Bronchial epithelial cell (primary cell): ENCODE data around the gene ZNF638. TPM values are rescaled to one million over a fixed set of nuclear protein-coding genes. Genes with fewer than 3 reads are reported as not detected.

Experiments used
- DNase-seq: peaks from one replicate; pipeline ENCODE4 v3.0.0-alpha.2; 2010; ENCODE audit warnings: low read depth
- FAIRE-seq: peaks from 2 replicates; lab custom pipeline; 2011; peaks lifted over from hg19 to GRCh38; lab: Jason Lieb, UNC
- H3K27me3 ChIP-seq: 2 replicates; pipeline ENCODE4 v1.5.1; 2011; ENCODE audit warnings: low read length; ENCODE audit not compliant: control insufficient read depth, insufficient read depth
- H3K36me3 ChIP-seq: 2 replicates; pipeline ENCODE4 v1.5.1; 2011; ENCODE audit warnings: low read length; ENCODE audit not compliant: control insufficient read depth, insufficient read depth
- H3K4me3 ChIP-seq: 2 replicates; pipeline ENCODE4 v1.5.1; 2011; ENCODE audit warnings: mild to moderate bottlenecking, low read depth, low read length, control low read depth
- total RNA-seq: library from RNA; depleted of rRNA; stranded (reverse); fragments of >200 nt; gene quantifications from 2 replicates; pipeline ENCODE4 v1.2.1, GENCODE V29; 2014
- TF ChIP-seq, protein P1 (sequence below): IDR thresholded peaks from 2 replicates; pipeline ENCODE4 v1.5.1; 2011; ENCODE audit warnings: mild to moderate bottlenecking, moderate library complexity, low read length, control low read depth, inconsistent platforms; ENCODE audit not compliant: insufficient read depth, severe bottlenecking

ZNF638 gene
- total RNA-seq, 1 donor from 2014 or later = 86.9 TPM

DNA sequence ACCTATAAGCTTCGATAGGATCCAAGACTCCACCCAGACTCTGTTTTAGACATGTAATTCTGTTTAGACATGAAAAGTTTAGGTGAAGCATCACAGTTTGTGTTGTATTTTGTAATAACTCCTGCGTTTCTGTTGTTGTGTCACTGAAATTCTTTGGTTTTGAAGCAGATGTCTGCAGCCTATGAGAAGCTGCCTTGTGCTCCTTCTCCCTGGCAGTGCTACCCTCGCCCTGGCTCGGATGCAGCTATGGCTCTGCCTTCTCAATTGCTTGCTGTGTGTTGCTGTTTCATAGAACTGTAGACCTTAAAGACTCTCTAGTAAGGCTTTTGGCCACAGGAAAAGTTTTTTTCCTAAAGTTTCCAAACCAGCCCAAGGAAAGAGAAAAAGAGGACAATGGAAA, 40.2 kb upstream of the ZNF638 start:
- DNase-seq (no peak), FAIRE-seq (no peak)
- Histone ChIP-seq H3K36me3 (no peaks in the 10 kb centered on the region), H3K27me3 (no peaks in the 10 kb centered on the region), H3K4me3 (no peak overlapping the region)
- TF ChIP-seq, protein P1, sequence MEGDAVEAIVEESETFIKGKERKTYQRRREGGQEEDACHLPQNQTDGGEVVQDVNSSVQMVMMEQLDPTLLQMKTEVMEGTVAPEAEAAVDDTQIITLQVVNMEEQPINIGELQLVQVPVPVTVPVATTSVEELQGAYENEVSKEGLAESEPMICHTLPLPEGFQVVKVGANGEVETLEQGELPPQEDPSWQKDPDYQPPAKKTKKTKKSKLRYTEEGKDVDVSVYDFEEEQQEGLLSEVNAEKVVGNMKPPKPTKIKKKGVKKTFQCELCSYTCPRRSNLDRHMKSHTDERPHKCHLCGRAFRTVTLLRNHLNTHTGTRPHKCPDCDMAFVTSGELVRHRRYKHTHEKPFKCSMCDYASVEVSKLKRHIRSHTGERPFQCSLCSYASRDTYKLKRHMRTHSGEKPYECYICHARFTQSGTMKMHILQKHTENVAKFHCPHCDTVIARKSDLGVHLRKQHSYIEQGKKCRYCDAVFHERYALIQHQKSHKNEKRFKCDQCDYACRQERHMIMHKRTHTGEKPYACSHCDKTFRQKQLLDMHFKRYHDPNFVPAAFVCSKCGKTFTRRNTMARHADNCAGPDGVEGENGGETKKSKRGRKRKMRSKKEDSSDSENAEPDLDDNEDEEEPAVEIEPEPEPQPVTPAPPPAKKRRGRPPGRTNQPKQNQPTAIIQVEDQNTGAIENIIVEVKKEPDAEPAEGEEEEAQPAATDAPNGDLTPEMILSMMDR = no peak

DNA sequence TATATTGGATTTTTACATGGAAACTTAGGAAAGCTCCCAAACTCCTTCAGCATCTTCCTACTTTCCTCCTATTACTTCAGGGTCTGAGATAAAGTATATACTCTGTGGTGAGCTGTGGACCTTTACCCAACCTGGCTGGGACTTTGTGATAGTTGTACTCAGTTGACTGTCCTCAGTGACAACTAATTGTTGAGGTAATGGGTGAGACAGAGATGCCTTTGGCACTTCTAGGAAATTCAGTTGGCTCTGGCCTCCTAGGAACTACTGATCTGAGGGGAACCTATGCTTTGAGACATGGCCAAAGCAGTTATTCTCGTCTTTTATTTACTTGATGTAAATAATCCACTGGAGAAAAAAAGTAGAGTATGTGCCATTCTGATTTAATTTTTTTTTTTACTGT, 39.4 kb upstream of the ZNF638 start:
- FAIRE-seq (no peak), DNase-seq (no peak)
- TF ChIP-seq, protein P1 = no peak
- H3K36me3 ChIP-seq = no peaks in the 10 kb centered on the region
- no peaks in the 10 kb centered on the region for H3K27me3 ChIP-seq
- no peak overlapping the region for H3K4me3 ChIP-seq

DNA sequence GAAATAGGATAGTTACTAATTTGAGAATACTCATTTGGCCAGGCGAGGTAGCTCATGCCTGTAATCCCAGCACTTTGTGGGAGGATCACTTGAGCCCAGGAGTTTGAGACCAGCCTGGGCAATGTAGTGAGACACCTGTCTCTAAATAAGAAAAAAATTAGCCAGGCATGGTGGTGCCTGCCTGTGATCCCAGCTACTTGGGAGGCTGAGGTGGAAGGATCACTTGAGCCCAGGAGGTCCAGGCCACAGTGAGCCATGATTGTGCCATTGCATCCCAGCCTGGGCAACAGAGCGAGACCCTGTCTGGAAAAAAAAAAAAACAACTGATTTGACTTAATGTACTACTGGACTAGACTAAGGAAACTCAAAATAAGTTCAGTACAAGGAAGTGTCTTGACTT, 32.7 kb upstream of the ZNF638 start:
- Histone ChIP-seq H3K36me3 (no peaks in the 10 kb centered on the region), H3K27me3 (no peaks in the 10 kb centered on the region), H3K4me3 (no peak overlapping the region)
- DNase-seq = no peak
- FAIRE-seq = no peak
- TF ChIP-seq, protein P1 = no peak

DNA sequence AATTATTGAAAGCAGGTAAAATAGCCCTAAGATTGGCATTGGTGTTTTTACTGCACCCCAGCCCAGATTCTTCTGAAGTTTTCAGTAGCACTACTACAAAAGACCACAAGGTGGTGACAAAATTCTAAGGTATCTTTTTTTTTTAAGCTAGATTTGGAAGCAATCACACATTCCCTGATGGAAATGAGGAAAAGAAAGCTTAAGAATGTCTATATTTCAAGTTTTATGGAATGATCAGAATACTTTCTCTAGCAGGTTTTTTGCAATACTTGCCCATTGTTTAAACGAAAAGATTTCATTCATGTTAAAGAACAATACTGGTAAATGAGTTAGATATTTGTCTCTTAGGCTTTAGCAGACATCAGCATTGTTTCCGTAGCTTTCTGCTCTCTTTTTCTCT, 32.1 kb upstream of the ZNF638 start:
- TF ChIP-seq, protein P1 = peak; percentile 25
- DNase-seq (peak; percentile 43), FAIRE-seq (no peak)
- Histone ChIP-seq H3K27me3 (no peaks in the 10 kb centered on the region), H3K4me3 (no peak overlapping the region), H3K36me3 (no peaks in the 10 kb centered on the region)

DNA sequence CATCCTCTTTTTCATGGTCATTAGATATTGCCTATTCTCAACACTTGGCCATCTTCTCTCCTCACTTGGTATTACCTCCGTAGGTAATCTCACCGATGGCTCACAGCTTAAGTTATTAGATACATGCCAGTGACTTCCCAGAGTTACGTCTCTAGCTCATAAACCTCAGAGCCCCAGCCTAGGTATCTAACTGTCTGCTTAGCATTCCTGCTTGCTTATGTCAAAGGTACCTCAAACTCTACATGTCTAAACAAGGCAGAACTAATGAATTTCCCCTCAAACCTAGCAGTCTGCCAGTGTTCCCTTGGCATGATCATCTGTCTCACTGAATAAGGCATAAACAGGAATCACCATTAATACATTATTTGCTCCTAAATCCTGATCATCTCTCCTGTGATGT, 27.7 kb upstream of the ZNF638 start:
- TF ChIP-seq, protein P1 = no peak
- Histone ChIP-seq H3K4me3 (no peak overlapping the region), H3K36me3 (no peaks in the 10 kb centered on the region), H3K27me3 (no peaks in the 10 kb centered on the region)
- peak; percentile 83 for DNase-seq
- no peak for FAIRE-seq

DNA sequence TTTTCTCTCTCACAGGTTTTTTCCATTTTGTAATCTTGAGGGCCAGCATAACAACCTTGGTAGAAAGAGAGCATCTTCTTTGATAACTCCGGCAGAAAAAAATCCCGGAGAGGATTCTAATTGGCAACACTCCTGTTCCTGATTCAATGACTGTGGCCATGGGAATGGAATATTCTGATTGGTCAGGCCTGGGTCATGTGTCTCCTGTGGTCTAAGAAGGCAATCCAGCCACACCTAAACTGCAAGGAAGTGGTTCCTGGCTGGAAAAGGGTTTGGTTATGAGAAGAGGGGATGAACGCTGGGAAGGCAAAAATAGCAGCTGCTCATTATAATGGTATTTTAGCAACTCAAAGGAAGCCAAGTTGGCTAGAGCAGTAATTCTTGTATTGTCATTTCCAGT, 24.8 kb upstream of the ZNF638 start:
- Histone ChIP-seq H3K27me3 (no peaks in the 10 kb centered on the region), H3K36me3 (no peaks in the 10 kb centered on the region), H3K4me3 (no peak overlapping the region)
- DNase-seq (peak; percentile 8), FAIRE-seq (no peak)
- TF ChIP-seq, protein P1 = no peak
